GM18858 (cell line): ENCODE measurements around the gene CALML4.

Source experiments
- ATAC-seq: cut with Tn5 transposase; IDR thresholded peaks from one replicate; pipeline ENCODE4 v1.9.1; 2021; ENCODE audit not compliant: unreplicated experiment

CALML4 gene

DNA sequence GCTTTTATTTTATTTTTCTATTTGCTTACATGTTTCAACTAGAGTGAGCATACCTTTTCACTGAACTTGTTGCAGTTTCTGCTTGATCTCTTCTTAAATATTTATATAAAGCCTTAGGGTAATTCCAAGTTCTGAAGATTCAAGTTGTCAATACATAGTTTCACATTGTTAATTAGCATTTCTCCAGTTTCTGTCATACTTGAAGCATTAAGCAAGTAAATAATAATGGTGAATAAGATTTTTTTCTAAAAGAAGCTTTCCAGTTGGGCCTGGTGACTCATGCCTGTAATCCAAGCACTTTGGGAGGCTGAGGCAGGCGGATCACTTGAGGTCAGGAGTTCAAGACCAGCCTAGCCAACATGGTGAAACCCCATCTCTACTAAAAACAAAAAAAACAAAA lies 53.9 kb downstream of the CALML4 start:
- ATAC-seq: no peak

DNA sequence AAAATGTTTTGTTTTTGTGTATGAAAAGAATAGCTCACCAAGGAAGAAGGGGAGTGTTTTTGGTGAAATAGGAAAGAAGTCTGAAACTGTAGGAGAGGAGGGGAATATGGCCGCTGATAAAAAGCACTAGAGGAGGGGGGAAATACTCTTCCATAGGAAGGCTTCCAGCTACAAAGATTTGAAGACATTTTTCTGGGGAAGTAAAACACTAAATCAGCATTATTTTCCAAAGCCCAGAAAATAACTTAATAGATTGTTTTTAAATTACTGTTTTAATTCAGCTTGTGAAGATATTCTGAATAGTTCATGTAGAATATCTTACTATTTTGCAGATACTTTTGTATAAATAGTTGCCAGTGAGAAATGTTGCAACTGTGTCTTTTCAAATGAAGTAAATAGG lies 54.9 kb downstream of the CALML4 start:
- ATAC-seq: no peak

GRCh38 chr15:68149059-68149458 lies 56.1 kb downstream of the CALML4 start:
- no peak for ATAC-seq

DNA sequence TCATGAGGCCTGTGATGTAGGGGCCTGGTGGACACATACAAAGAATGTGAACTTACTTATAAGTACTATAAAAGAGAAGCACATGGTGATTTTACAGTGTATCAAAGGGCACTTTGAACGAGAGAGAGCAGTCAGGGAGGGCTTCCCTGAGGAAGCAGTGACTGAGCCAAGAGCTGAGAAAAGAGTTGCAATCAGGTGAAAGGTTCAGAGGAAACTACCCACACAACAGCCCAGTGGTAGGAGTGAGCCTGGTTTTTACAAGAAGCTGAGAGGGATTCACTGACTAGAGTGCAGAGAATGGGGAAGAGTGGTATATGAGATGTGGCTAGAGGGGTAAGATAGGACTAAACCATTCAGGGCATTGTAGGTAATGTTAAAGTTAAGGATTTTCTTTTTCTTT lies 57.1 kb downstream of the CALML4 start:
- no peak for ATAC-seq

GRCh38 chr15:68145706-68146105 lies 59.4 kb downstream of the CALML4 start:
- no peak for ATAC-seq

- no peak for ATAC-seq
Observed at GRCh38 chr15:68143785-68144184, 61.3 kb downstream of the CALML4 start.

- ATAC-seq: no peak
Observed at GRCh38 chr15:68143129-68143528, 62.0 kb downstream of the CALML4 start.
